ENCODE results near the gene AGFG2. TPM values are rescaled to one million over a fixed set of nuclear protein-coding genes. Genes with fewer than 3 reads are reported as not detected.

AGFG2 gene
- total RNA-seq, 4 donors from 2014 or later: 3.4 to 24.3 (median 7.1) TPM

- no peak for TF ChIP-seq CTCF (IDR thresholded peaks at IDR 0.05; ENCODE audit: low read depth)
Observed at GRCh38 chr7:100516135-100516812, 22.7 kb upstream of the AGFG2 start.

- TF ChIP-seq CTCF (IDR thresholded peaks at IDR 0.05; ENCODE audit: low read depth): no peak
Observed at GRCh38 chr7:100517305-100517704, 21.7 kb upstream of the AGFG2 start.

GRCh38 chr7:100519580-100519979, 19.4 kb upstream of the AGFG2 start:
- no peak for TF ChIP-seq CTCF (IDR thresholded peaks at IDR 0.05; ENCODE audit: low read depth)

GRCh38 chr7:100520138-100520537, 18.9 kb upstream of the AGFG2 start:
- TF ChIP-seq CTCF (IDR thresholded peaks at IDR 0.05; ENCODE audit: low read depth): no peak

- no peak for TF ChIP-seq CTCF (IDR thresholded peaks at IDR 0.05; ENCODE audit: low read depth)
Observed at GRCh38 chr7:100521076-100521475, 17.9 kb upstream of the AGFG2 start.

- TF ChIP-seq CTCF (IDR thresholded peaks at IDR 0.05; ENCODE audit: low read depth): no peak
Observed at GRCh38 chr7:100532165-100533022, 6.6 kb upstream of the AGFG2 start.

- TF ChIP-seq CTCF (IDR thresholded peaks at IDR 0.05; ENCODE audit: low read depth): no peak
Observed at GRCh38 chr7:100538348-100538653, 702 bp upstream of the AGFG2 start.
